DMS53 treated with DMSO at 0.1 percent for 48 hours (cell line): ENCODE measurements around the gene PFAS.
A peak's percentile ranks its signal among the peaks of the same experiment; 100 is the strongest.
"Not testable (repeated sequence)": the region's sequence is repeated elsewhere in the genome, so short reads cannot be mapped to it uniquely, and the experiment has no call there.

Experiments used
- DNase-seq: peaks from one replicate; lab custom pipeline; 2025; ENCODE audit not compliant: unreplicated experiment; lab: John Stamatoyannopoulos, UW

PFAS gene

DNA sequence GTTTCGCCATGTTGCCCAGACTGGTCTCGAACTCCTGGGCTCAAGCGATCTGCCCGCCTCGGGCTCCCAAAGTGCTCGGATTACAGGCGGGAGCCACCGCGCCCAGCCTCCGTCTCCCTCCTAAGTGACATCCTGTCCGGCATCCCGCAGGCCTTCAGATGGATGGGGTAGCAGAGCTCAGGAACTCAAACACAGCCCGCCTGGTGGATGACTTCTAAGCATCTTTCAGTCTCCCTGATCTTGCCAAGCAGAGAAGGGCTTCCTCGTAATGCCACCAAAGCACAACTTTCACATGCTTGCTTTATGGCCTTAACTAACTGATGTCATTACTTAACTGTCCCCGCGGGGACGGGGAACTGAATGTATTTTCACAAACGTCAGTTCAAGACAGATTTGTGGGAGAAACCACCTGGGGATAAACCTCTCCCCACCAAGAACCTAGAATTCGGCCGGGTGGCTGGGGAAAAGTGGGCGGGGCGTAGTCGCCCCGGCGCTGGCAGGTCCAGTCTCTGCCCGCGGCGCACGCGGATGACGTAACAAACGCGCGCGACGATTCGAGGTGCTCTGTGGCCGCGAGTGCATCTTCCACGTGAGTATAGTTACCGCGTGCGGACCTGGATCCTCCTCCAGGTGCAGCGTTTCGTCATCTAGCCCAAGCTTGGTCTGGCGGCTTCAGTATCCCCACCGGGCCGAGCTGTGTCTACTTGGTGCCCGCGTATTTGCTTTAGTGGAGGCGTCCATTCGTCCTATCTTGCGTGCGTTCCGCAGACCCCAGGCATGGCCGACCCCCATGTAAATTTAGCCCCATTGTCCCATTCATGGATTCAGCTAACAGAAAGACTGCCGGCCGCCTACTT, at the start of gene PFAS:
Gene PFAS, plus strand, starts transcription at position 539 of the 857 bp plus-strand sequence. CDS start 4,649 bp downstream, outside the sequence.
- peak; percentile 95 for DNase-seq

GRCh38 chr17:8204761-8205555, 44.1 kb upstream of the PFAS start:
- DNase-seq = no peak

DNA sequence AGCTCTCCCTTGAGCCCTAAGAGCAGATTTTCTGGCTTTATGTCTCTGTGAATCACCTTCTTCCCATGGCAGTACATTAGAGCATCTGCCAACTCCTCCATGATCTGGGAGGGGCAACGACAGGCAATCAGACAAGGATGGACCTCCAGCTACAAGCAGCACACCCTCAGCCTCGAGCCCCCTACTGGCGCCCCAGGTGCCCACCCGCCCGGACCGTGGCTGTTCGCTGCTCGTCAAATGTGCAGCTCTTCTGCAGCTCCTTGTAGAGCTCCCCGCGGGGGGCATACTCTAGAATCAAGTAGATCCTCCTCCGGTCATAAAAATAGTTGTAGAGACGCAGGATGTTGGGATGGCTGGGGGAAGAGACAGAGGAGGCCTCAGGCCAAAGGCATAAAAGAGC, 42.6 kb upstream of the PFAS start:
- DNase-seq = no peak

GRCh38 chr17:8209907-8210760, 39.0 kb upstream of the PFAS start, which contains the start of gene AURKB:
TSS of gene AURKB (minus strand) at chr17:8210575. CDS start at chr17:8210224, 351 bp downstream.
- DNase-seq = peak; percentile 93

- no peak for DNase-seq
Measured at GRCh38 chr17:8210761-8211458, 38.2 kb upstream of the PFAS start.

DNA sequence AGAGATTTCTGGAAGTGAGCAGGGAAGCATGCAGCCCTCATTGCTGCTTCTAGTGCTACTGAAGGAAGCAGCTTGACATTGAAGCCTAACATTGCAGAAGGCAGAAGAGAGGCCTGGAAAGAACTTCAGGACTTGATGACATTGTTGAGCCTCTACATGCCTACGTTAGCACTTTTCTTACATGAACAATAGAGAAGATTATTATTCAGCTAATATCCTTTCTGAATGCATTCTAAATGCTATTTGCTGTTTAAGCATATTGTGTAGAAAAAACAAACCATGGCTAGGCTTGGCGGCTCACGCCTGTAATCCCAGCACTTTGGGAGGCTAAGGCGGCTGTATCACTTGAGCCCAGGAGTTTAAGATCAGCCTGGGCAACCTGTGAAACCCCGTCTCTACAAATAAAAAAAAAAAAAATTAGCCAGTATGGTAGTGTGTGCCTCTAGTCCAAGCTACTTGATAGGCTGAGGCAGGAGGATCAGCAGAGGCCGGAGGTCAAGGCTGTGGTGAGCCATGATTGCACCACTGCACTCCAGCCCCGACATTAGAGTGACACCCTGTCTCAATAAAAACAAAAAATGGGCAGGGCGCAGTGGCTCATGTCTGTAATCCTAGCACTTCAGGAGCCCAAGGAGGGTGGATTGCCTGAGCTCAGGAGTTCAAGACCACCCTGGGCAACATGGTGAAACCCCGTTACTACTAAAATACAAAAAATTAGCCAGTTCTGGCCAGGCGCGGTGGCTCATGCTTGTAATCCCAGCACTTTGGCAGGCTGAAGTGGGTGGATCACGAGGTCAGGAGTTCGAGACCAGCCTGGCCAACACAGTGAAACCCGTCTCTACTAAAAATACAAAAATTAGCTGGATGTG, 36.5 kb upstream of the PFAS start:
- no peak for DNase-seq

GRCh38 chr17:8214000-8214399, 35.1 kb upstream of the PFAS start:
- not testable (repeated sequence) for DNase-seq

DNA sequence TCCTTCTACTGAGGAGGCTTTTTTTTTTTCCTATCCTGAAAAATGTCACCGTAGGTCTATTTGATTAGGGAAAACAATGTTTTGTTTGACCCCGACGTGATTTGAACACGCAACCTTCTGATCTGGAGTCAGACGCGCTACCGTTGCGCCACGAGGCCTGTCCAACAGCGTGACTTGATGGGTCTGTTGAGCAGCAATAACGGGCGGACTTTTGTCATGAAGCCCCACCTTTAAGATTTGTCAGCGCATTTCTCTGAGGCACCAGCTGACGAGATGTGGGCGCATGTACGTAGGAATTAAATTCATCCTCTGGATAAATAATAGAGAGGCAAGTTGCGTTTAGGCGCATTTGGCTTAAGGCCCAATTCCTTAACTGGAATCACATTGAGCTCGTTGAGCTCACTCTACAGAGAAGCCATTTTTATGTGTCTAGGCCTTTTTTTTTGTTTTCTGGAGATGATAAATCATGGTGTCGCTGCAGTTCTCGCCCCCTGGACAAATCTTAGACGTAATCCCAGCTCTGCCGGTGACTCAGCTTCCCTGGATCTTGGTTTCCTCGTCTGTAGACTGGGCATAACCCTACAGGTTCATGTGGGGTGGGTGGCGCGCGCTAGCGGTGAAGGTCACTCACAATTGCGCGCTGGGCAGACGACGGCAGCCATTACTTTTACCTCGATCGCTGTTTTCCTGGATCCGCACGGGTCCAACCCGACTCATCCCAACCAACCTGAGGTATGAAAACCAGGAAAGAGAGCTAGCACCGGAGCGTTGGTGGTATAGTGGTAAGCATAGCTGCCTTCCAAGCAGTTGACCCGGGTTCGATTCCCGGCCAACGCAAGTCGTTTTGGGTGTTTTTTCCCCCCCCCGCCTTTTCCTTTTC, 28.1 kb upstream of the PFAS start:
- DNase-seq = peak; percentile 96

DNA sequence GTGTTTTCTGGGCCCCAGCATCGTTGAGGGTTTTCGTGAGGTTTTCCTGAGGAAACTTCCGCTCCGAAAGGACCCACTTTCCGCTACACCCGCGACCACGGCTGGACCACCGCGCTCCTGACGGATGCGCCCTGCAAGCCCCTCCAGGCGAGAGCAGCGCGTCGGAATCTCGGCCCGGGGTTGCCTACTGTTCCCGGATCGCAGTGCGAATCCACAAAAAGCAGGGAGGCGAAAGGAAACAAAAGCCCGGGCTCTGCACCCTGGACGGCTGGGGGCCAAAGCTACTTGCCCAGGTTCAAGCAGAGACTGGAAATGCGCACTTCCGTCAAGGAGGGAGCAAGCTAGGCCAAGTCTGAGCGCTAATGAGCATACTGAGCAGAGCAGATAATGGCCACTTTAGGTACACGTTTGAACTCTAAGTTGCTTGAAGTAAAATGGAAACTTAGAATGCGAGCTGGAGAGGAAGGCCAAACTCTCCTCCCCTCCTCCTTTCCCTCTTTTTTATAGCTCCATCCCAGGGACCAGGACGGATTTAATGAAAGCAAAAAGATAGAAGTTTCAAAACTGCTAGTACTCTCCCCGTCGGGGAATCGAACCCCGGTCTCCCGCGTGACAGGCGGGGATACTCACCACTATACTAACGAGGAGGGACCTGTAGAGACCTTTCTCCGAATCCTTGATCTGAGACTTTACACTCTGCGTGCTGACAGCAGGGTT, 27.3 kb upstream of the PFAS start:
- peak; percentile 99 for DNase-seq

GRCh38 chr17:8222380-8222629, 26.8 kb upstream of the PFAS start:
- peak; percentile 99 for DNase-seq

DNA sequence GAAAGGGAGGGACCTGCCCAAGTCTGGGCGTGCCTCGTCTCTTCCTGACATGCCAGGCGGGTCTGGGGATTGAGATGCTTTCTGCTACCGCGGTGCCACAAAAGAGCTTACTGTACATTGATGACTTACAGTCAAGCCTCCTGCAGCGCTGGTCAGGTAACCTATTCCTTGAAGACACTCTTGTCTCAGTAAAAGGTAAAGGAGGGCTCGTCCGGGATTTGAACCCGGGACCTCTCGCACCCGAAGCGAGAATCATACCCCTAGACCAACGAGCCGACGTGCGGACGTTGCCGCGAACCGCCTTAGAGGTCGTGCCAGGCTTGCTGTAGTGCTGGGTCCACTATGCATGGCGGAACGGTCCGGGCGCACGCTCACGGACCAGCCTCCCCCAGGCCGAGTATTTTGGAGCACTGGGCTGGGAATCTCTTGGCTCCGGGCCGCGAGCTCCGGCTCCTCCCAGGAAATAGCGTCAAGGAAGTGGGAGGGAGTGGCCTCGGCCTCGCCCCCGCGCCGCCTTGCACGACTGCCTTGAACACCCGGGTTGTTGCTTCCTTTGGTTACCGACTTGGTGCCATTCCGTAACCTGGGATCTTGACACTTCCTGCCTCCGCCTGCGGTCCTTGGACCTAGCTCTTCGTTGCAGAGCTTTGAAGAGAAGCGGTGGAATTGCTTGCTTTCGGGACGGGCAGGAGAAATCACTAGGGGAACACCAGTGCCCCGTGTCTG, 26.3 kb upstream of the PFAS start:
- DNase-seq = peak; percentile 95

DNA sequence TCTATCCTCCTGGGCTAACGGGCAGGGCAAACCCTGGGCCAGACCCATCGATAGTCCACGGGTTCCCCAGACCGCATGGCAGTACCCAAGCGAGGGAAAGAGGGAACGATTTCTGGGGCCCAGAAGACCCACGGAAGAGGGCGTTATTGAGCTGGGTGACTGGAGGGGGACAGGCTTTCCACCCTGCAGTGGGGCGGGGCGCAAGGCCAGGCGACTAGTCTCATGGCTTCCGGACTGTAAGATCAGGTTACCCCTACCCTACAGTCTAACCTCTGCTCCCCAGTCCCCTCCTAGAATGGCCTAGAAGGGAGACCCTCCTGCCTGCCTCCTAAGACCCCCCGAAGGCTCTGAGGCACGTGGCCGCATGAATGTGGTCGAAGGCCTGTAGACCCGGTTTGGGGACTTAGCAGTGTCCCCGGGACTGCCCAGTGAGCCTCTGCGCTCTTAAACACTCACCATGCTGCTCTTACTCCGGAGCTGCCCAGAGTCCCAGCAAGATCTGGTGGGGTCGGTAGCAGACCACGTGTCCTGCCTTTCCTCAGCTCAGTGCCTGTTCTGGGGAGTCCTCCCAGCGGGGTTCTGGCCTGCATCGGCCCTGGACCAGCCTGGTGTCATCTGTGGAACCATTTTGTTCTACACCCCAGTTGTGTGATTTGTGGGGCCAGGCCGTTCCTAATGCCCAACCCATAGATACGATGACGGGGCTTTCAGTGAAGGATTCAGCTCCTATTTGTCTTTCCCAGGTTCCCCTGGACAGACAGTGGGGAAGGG, 25.5 kb upstream of the PFAS start:
- DNase-seq = peak; percentile 93

- DNase-seq = no peak
Measured at GRCh38 chr17:8224891-8225812, 23.9 kb upstream of the PFAS start.

DNA sequence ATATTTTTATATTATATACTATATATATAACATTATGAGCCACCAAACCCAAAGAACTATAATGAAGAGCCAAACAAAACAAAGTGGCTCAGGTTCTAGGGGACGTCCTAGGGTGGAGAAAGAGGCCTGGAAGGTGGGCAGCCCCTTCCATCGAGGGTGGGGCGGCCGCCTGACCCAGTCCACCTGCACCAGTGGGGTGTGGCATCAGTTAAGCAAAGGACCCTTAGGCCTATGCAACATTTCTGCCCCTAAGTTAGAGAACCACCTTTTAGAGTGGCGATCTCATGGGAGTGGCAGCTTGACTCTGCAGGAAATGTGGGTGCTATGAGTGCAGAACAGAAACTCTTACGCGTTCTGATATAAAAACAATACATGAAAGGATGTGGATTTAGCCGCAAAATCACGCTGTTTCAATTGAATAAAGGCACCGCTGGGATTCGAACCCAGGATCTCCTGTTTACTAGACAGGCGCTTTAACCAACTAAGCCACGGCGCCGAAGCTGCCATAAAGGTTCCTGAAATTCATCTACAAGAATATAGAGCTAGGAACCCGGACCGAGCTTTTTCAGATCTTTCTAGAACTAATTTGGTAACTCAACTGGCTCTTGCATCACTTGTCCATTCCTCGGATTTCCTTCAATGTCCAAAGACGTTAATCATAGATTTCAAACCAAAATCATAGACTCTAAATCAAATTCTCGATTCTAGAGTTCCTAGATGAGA, 23.1 kb upstream of the PFAS start:
- DNase-seq = no peak
